ENCODE measurements around the gene AFG3L2. TPM values are rescaled to one million over a fixed set of nuclear protein-coding genes. Genes with fewer than 3 reads are reported as not detected.

The AFG3L2 gene
- total RNA-seq, 1 experiment from 2014 or later = 66.7 TPM

GRCh38 chr18:12296087-12296403 is 81.0 kb downstream of the AFG3L2 start:
- Histone ChIP-seq H3K9me2 (ENCODE audit: insufficient read depth) (no peaks in the 10 kb centered on the region), H3K36me3 (ENCODE audit: control insufficient read depth in 1 of 2, insufficient read depth in 2 of 2, low read length in 2 of 2) (no peaks in the 10 kb centered on the region), H3K4me1 (ENCODE audit: control insufficient read depth in 1 of 2, insufficient read depth in 2 of 2, low read length in 2 of 2) (peaks cover 0 to 14% of the 10 kb centered on the region in 2 experiments; a peak in 1 of 4 replicates), H3K27me3 (ENCODE audit: insufficient read depth, low read length) (no peaks in the 10 kb centered on the region), H3K27ac (ENCODE audit: low read depth, low read length) (no peak overlapping the region), H4K20me1 (ENCODE audit: insufficient read depth) (no peaks in the 10 kb centered on the region), H3K79me2 (ENCODE audit: insufficient read depth, low read length) (no peaks in the 10 kb centered on the region), H3K4me2 (ENCODE audit: low read length) (0 out of 2 replicates have a peak overlapping the region, but pooled peaks have one; percentile 4), H3K4me3 (replicated peaks in 1 of 2; ENCODE audit: low read depth in 1 of 2, low read length in 2 of 2) (no peak overlapping the region), H3K9ac (ENCODE audit: low read length) (no peak overlapping the region), H3K9me3 (ENCODE audit: control insufficient read depth in 1 of 2, insufficient read depth in 1 of 2, low read depth in 1 of 2, low read length in 2 of 2) (no peaks in the 10 kb centered on the region), H2AFZ (ENCODE audit: low read depth, low read length, poor library complexity, severe bottlenecking) (no peak overlapping the region)
- DNase-seq (ENCODE audit: low read depth, low spot score) (no peak), ATAC-seq (0 out of 2 replicates have a peak, but pooled peaks have one; percentile 46)
- CTCF ChIA-PET = interaction anchor here (1.0 to 1.2 kb wide), 3 partner anchors 9 to 32 kb away, joined by 3 read pairs; no protein-coding TSS in a partner anchor
- POLR2A ChIA-PET = interaction anchor here (1.2 kb wide), 1 partner anchor 11 kb away, joined by 3 read pairs; no protein-coding TSS in a partner anchor
- RAD21 ChIA-PET (ENCODE audit: low non-redundant PET in 1 of 2, low total read pairs in 2 of 2, uncharacterized antibody in 2 of 2, unreplicated experiment in 2 of 2) = no interaction called here
- no TSS peak for BruUV-seq (replicated peaks)
- TF ChIP-seq MAX (IDR thresholded peaks at IDR 0.05) (no peak), EGR1 (IDR thresholded peaks at IDR 0.05; ENCODE audit: low read depth) (no peak), ZNF274 (IDR thresholded peaks at IDR 0.05; ENCODE audit: low read depth, low read length) (no peak), CBX3 (IDR thresholded peaks at IDR 0.05; ENCODE audit: low read depth) (no peak), POLR2A (IDR thresholded peaks at IDR 0.05; ENCODE audit: borderline replicate concordance, extremely low read depth, insufficient read depth, insufficient read length) (no peak), EZH2 (IDR thresholded peaks at IDR 0.05) (no peak), SIN3A (IDR thresholded peaks at IDR 0.05; ENCODE audit: low read depth) (no peak), CEBPB (IDR thresholded peaks at IDR 0.05; ENCODE audit: low read depth) (no peak), JUND (IDR thresholded peaks at IDR 0.05) (no peak), SRF (IDR thresholded peaks at IDR 0.05; ENCODE audit: low read depth) (no peak), YY1 (IDR thresholded peaks at IDR 0.05; ENCODE audit: extremely low read depth, insufficient replicate concordance, low read depth, low read length) (no peak), EZH2phosphoT487 (IDR thresholded peaks at IDR 0.05; ENCODE audit: borderline replicate concordance) (no peak), REST (IDR thresholded peaks at IDR 0.05; ENCODE audit: low read depth) (no peak), ELF1 (IDR thresholded peaks at IDR 0.05; ENCODE audit: borderline replicate concordance, low read depth) (no peak), POLR2AphosphoS5 (IDR thresholded peaks at IDR 0.05; ENCODE audit: low read depth, low read length) (no peak), TCF7L2 (IDR thresholded peaks at IDR 0.05; ENCODE audit: borderline replicate concordance, extremely low read depth, insufficient read depth, insufficient read length) (no peak), ZFX (IDR thresholded peaks at IDR 0.05) (no peak)
- intact Hi-C loops (cut with micrococcal nuclease) = no loop called here

All from HCT116 (cell line).